HG03045 (cell line): Measurements from ENCODE around the gene CYBRD1.
A peak's percentile ranks its signal among the peaks of the same experiment; 100 is the strongest.
"Not testable (repeated sequence)": the region's sequence is repeated elsewhere in the genome, so short reads cannot be mapped to it uniquely, and the experiment has no call there.

Experiments used
- ATAC-seq: cut with Tn5 transposase; IDR thresholded peaks from one replicate; pipeline ENCODE4 v1.9.1; 2021; ENCODE audit warnings: mild to moderate bottlenecking, moderate library complexity; ENCODE audit not compliant: unreplicated experiment

CYBRD1 gene

GRCh38 chr2:171514908-171515582, 7.2 kb upstream of the CYBRD1 start:
- no peak for ATAC-seq

- ATAC-seq, result no peak
Measured at GRCh38 chr2:171515672-171516298, 6.5 kb upstream of the CYBRD1 start.

- no peak for ATAC-seq
Measured at GRCh38 chr2:171516793-171517192, 5.5 kb upstream of the CYBRD1 start.

GRCh38 chr2:171520471-171520870, 1.8 kb upstream of the CYBRD1 start:
- no peak for ATAC-seq

GRCh38 chr2:171521361-171522051, 768 bp upstream of the CYBRD1 start:
- ATAC-seq, result no peak

GRCh38 chr2:171522788-171523087, 464 bp downstream of the CYBRD1 start:
- ATAC-seq, result peak; percentile 35

GRCh38 chr2:171523088-171524017, 1.1 kb downstream of the CYBRD1 start:
- peak; percentile 38 for ATAC-seq

GRCh38 chr2:171524018-171524401, 1.7 kb downstream of the CYBRD1 start:
- ATAC-seq, result no peak

- no peak for ATAC-seq
Measured at GRCh38 chr2:171529914-171530313, 7.6 kb downstream of the CYBRD1 start.

GRCh38 chr2:171530378-171530777, 8.1 kb downstream of the CYBRD1 start:
- no peak for ATAC-seq

GRCh38 chr2:171530859-171531258, 8.6 kb downstream of the CYBRD1 start:
- not testable (repeated sequence) for ATAC-seq

GRCh38 chr2:171531291-171531690, 9.0 kb downstream of the CYBRD1 start:
- no peak for ATAC-seq

GRCh38 chr2:171531836-171532450, 9.7 kb downstream of the CYBRD1 start:
- ATAC-seq, result no peak

- ATAC-seq, result no peak
Measured at GRCh38 chr2:171533331-171533730, 11.1 kb downstream of the CYBRD1 start.

GRCh38 chr2:171535528-171535927, 13.3 kb downstream of the CYBRD1 start:
- not testable (repeated sequence) for ATAC-seq

GRCh38 chr2:171540437-171540836, 18.2 kb downstream of the CYBRD1 start:
- ATAC-seq, result no peak

GRCh38 chr2:171541202-171541887, 19.1 kb downstream of the CYBRD1 start:
- ATAC-seq, result no peak

GRCh38 chr2:171545086-171545485, 22.8 kb downstream of the CYBRD1 start:
- no peak for ATAC-seq

- ATAC-seq, result no peak
Measured at GRCh38 chr2:171547256-171547655, 25.0 kb downstream of the CYBRD1 start.

- no peak for ATAC-seq
Measured at GRCh38 chr2:171547720-171548119, 25.4 kb downstream of the CYBRD1 start.
